Neural cell (in vitro differentiated cells): ENCODE measurements around the gene TAX1BP3. TPM values are rescaled to one million over a fixed set of nuclear protein-coding genes. Genes with fewer than 3 reads are reported as not detected.

Experiments
- H2AFZ ChIP-seq: fragments of 200-600, 300-800 bp; sonication (generic), shearing (Covaris generic); 2 replicates; pipeline ENCODE4 v1.6.0; 2014; ENCODE audit warnings: low read depth, mild to moderate bottlenecking, antibody characterized with exemption, low read length, moderate library complexity
- H3F3A ChIP-seq: fragments of 200-600 bp; shearing (Covaris generic); 2 replicates; pipeline ENCODE4 v1.6.1; 2016; ENCODE audit warnings: mild to moderate bottlenecking, moderate library complexity, mixed read lengths, antibody characterized with exemption, low read length; ENCODE audit not compliant: insufficient read depth, poor library complexity, severe bottlenecking
- H3K27ac ChIP-seq: fragments of 200-600, 300-800 bp; sonication (generic), shearing (Covaris generic); 2 replicates; pipeline ENCODE4 v1.5.1; 2014; ENCODE audit warnings: mild to moderate bottlenecking, low read length, moderate library complexity
- H3K27me3 ChIP-seq: fragments of 300-800, 200-600 bp; sonication (generic), shearing (Covaris generic); 2 replicates; pipeline ENCODE4 v1.6.0; 2014; ENCODE audit warnings: mild to moderate bottlenecking, low read depth, low read length, moderate library complexity; ENCODE audit not compliant: insufficient read depth
- H3K36me3 ChIP-seq: fragments of 300-800, 200-600 bp; sonication (generic), shearing (Covaris generic); 2 replicates; pipeline ENCODE4 v1.5.1; 2014; ENCODE audit warnings: mild to moderate bottlenecking, antibody characterized with exemption, low read length, moderate library complexity; ENCODE audit not compliant: insufficient read depth
- H3K4me2 ChIP-seq: fragments of 300-800, 200-600 bp; sonication (generic), shearing (Covaris generic); 2 replicates; pipeline ENCODE4 v1.6.0; 2014; ENCODE audit warnings: mild to moderate bottlenecking, low read length
- H3K4me3 ChIP-seq: fragments of 300-800, 200-600 bp; sonication (generic), shearing (Covaris generic); 2 replicates; pipeline ENCODE4 v1.5.1; 2014; ENCODE audit warnings: mild to moderate bottlenecking, low read length, moderate library complexity
- H3K79me2 ChIP-seq: fragments of 200-600 bp; shearing (Covaris generic); replicated peaks from 2 replicates; pipeline ENCODE4 v1.6.0; 2014; ENCODE audit warnings: mild to moderate bottlenecking, low read length, moderate library complexity; ENCODE audit not compliant: insufficient read depth
- H3K9ac ChIP-seq: fragments of 300-800, 200-600 bp; sonication (generic), shearing (Covaris generic); 2 replicates; pipeline ENCODE4 v1.6.1; 2016; ENCODE audit warnings: mild to moderate bottlenecking, low read length, mixed read lengths
- H3K9me2 ChIP-seq: fragments of 200-600 bp; shearing (Covaris generic); 2 replicates; pipeline ENCODE4 v1.6.1; 2016; ENCODE audit warnings: mild to moderate bottlenecking, low read length, mixed read lengths; ENCODE audit not compliant: insufficient read depth
- H3K9me3 ChIP-seq: fragments of 200-600, 300-800 bp; sonication (generic), shearing (Covaris generic); 2 replicates; pipeline ENCODE4 v1.6.1; 2016; ENCODE audit warnings: mild to moderate bottlenecking, mixed run types, low read length, moderate library complexity, mixed read lengths
- H4K20me1 ChIP-seq: fragments of 200-600 bp; shearing (Covaris generic); 2 replicates; pipeline ENCODE4 v1.6.1; 2016; ENCODE audit warnings: mild to moderate bottlenecking, mixed run types; ENCODE audit not compliant: insufficient read depth
- CTCF ChIP-seq: fragments of 450-650 bp; IDR thresholded peaks from 2 replicates; pipeline ENCODE4 v1.5.1; 2014; ENCODE audit warnings: antibody characterized with exemption, mild to moderate bottlenecking, moderate library complexity; ENCODE audit not compliant: poor library complexity, severe bottlenecking
- EP300 ChIP-seq: fragments of 450-650 bp; conservative IDR thresholded peaks from 2 replicates; pipeline ENCODE4 v1.6.1; 2014; ENCODE audit warnings: antibody characterized with exemption, mild to moderate bottlenecking, moderate library complexity; ENCODE audit not compliant: poor library complexity, severe bottlenecking
- EZH2 ChIP-seq: fragments of 200-600, 300-800 bp; shearing (Covaris generic), sonication (generic); IDR thresholded peaks from 2 replicates; pipeline ENCODE4 v1.6.1; 2014; ENCODE audit warnings: antibody characterized with exemption, low read length, borderline replicate concordance, mild to moderate bottlenecking; ENCODE audit not compliant: insufficient read depth, poor library complexity, severe bottlenecking
- MXI1 ChIP-seq: fragments of 450-650 bp; conservative IDR thresholded peaks from 2 replicates; pipeline ENCODE4 v1.6.1; 2014; ENCODE audit warnings: antibody characterized with exemption, mild to moderate bottlenecking; ENCODE audit not compliant: poor library complexity, severe bottlenecking
- POLR2AphosphoS5 ChIP-seq: IDR thresholded peaks from 2 replicates; pipeline ENCODE4 v1.6.1; 2012
- RAD21 ChIP-seq: fragments of 450-650 bp; conservative IDR thresholded peaks from 2 replicates; pipeline ENCODE4 v1.6.1; 2014; ENCODE audit warnings: antibody characterized with exemption, mild to moderate bottlenecking, moderate library complexity
- REST ChIP-seq: IDR thresholded peaks from 2 replicates; pipeline ENCODE4 v1.6.1; 2012; ENCODE audit warnings: borderline replicate concordance
- SMC3 ChIP-seq: fragments of 450-650 bp; conservative IDR thresholded peaks from 2 replicates; pipeline ENCODE4 v1.6.1; 2014; ENCODE audit warnings: antibody characterized with exemption, mild to moderate bottlenecking, moderate library complexity; ENCODE audit not compliant: poor library complexity
- TAF1 ChIP-seq: IDR thresholded peaks from 2 replicates; pipeline ENCODE4 v1.6.1; 2012; ENCODE audit warnings: low read depth
- polyA plus RNA-seq: library from polyadenylated mRNA; depleted of rRNA; stranded (reverse); fragments of >200 nt; gene quantifications from 2 replicates; pipeline ENCODE4 v1.2.3, GENCODE V29; 2014

Gene TAX1BP3
- polyA plus RNA-seq, 1 donor from 2014 or later: 79.2 TPM

GRCh38 chr17:3630781-3631180 lies 37.6 kb downstream of the TAX1BP3 start:
- Histone ChIP-seq H3K79me2 (peaks cover 11% of the 10 kb centered on the region), H3K27ac (no peak overlapping the region), H3K9me2 (no peaks in the 10 kb centered on the region), H2AFZ (no peak overlapping the region), H3K36me3 (no peaks in the 10 kb centered on the region), H3K4me3 (no peak overlapping the region), H3K9me3 (no peaks in the 10 kb centered on the region), H3K4me2 (no peak overlapping the region), H3K9ac (no peak overlapping the region), H4K20me1 (no peaks in the 10 kb centered on the region), H3F3A (no peaks in the 10 kb centered on the region), H3K27me3 (no peaks in the 10 kb centered on the region)
- TF ChIP-seq POLR2AphosphoS5 (no peak), EZH2 (no peak), EP300 (no peak), RAD21 (no peak), SMC3 (no peak), CTCF (no peak), MXI1 (no peak), REST (no peak), TAF1 (no peak)

GRCh38 chr17:3627769-3628167 lies 40.6 kb downstream of the TAX1BP3 start:
- Histone ChIP-seq H3K27ac (no peak overlapping the region), H3K9ac (no peak overlapping the region), H4K20me1 (no peaks in the 10 kb centered on the region), H3K4me3 (no peak overlapping the region), H3K9me2 (no peaks in the 10 kb centered on the region), H3K9me3 (no peaks in the 10 kb centered on the region), H3K79me2 (no peaks in the 10 kb centered on the region), H3F3A (no peaks in the 10 kb centered on the region), H2AFZ (no peak overlapping the region), H3K4me2 (no peak overlapping the region), H3K27me3 (no peaks in the 10 kb centered on the region), H3K36me3 (no peaks in the 10 kb centered on the region)
- TF ChIP-seq EZH2: no peak
- no peak for TF ChIP-seq MXI1
- no peak for TF ChIP-seq RAD21
- no peak for TF ChIP-seq SMC3
- no peak for TF ChIP-seq EP300
- no peak for TF ChIP-seq REST
- no peak for TF ChIP-seq CTCF
- TF ChIP-seq TAF1: no peak
- no peak for TF ChIP-seq POLR2AphosphoS5
